GM12875 (cell line): ENCODE results near the gene CTNNBIP1.

Experiments
- H3K4me3 ChIP-seq: one replicate; pipeline ENCODE4 v1.5.1; 2011; ENCODE audit warnings: low read depth, low read length, control low read depth
- CTCF ChIP-seq: IDR thresholded peaks from 2 replicates; pipeline ENCODE4 v1.5.1; 2011; ENCODE audit warnings: low read depth, mild to moderate bottlenecking, control low read depth, inconsistent platforms, low read length, moderate library complexity, borderline replicate concordance; ENCODE audit not compliant: insufficient read depth

CTNNBIP1 gene

GRCh38 chr1:9852410-9853248, 57.4 kb downstream of the CTNNBIP1 start:
- TF ChIP-seq CTCF = no peak
- H3K4me3 ChIP-seq = no peak overlapping the region

GRCh38 chr1:9852004-9852403, 58.1 kb downstream of the CTNNBIP1 start:
- TF ChIP-seq CTCF = no peak
- no peak overlapping the region for H3K4me3 ChIP-seq

GRCh38 chr1:9850442-9851162, 59.5 kb downstream of the CTNNBIP1 start:
- no peak for TF ChIP-seq CTCF
- peak overlapping the region; percentile 19 for H3K4me3 ChIP-seq

GRCh38 chr1:9849691-9850441, 60.2 kb downstream of the CTNNBIP1 start:
- H3K4me3 ChIP-seq = no peak overlapping the region
- TF ChIP-seq CTCF = no peak

GRCh38 chr1:9848022-9848421, 62.0 kb downstream of the CTNNBIP1 start:
- no peak overlapping the region for H3K4me3 ChIP-seq
- no peak for TF ChIP-seq CTCF

GRCh38 chr1:9847269-9847668, 62.8 kb downstream of the CTNNBIP1 start:
- H3K4me3 ChIP-seq = no peak overlapping the region
- TF ChIP-seq CTCF = no peak
